Nephron progenitor cell (in vitro differentiated cells): ENCODE measurements around the gene ASNSD1.
"Not testable (repeated sequence)": the region's sequence is repeated elsewhere in the genome, so short reads cannot be mapped to it uniquely, and the experiment has no call there.

Experiments
- DNase-seq: peaks from one replicate; pipeline ENCODE4 v3.0.0; 2021
- H3K27ac Mint-ChIP-seq: 2 replicates; pipeline ENCODE4 v1.8.0; 2021; ENCODE audit warnings: mild to moderate bottlenecking, moderate library complexity, mixed read lengths
- H3K27me3 Mint-ChIP-seq: 2 replicates; pipeline ENCODE4 v1.8.0; 2021; ENCODE audit warnings: mild to moderate bottlenecking, low read depth, mixed read lengths; ENCODE audit not compliant: poor library complexity
- H3K36me3 Mint-ChIP-seq: 2 replicates; pipeline ENCODE4 v1.8.0; 2021; ENCODE audit warnings: low read depth, mixed read lengths
- H3K4me1 Mint-ChIP-seq: 2 replicates; pipeline ENCODE4 v1.8.0; 2021; ENCODE audit warnings: mixed read lengths
- H3K4me3 Mint-ChIP-seq: 2 replicates; pipeline ENCODE4 v1.8.0; 2021; ENCODE audit warnings: mild to moderate bottlenecking, moderate library complexity, mixed read lengths
- H3K9me3 Mint-ChIP-seq: 2 replicates; pipeline ENCODE4 v1.8.0; 2021; ENCODE audit warnings: mild to moderate bottlenecking, moderate library complexity, mixed read lengths
- CTCF ChIP-seq: fragments of 200-600 bp; sonication (generic); IDR thresholded peaks from 2 replicates; pipeline ENCODE4 v1.5.0; 2021; ENCODE audit warnings: antibody characterized with exemption

ASNSD1 gene

GRCh38 chr2:189659734-189660133 lies 1.5 kb upstream of the ASNSD1 start:
- H3K27ac Mint-ChIP-seq, result peak overlapping the region; percentile 44
- H3K4me1 Mint-ChIP-seq, result no peaks in the 10 kb centered on the region
- peak overlapping the region; percentile 15 for H3K4me3 Mint-ChIP-seq
- TF ChIP-seq CTCF, result no peak
- no peak for DNase-seq
- H3K36me3 Mint-ChIP-seq, result peaks cover 8% of the 10 kb centered on the region
- peaks cover under 1% of the 10 kb centered on the region for H3K9me3 Mint-ChIP-seq
- no peaks in the 10 kb centered on the region for H3K27me3 Mint-ChIP-seq

- TF ChIP-seq CTCF, result no peak
- H3K27me3 Mint-ChIP-seq, result no peaks in the 10 kb centered on the region
- peaks cover 13% of the 10 kb centered on the region for H3K36me3 Mint-ChIP-seq
- H3K9me3 Mint-ChIP-seq, result no peaks in the 10 kb centered on the region
- no peak overlapping the region for H3K4me3 Mint-ChIP-seq
- DNase-seq, result no peak
- no peak overlapping the region for H3K27ac Mint-ChIP-seq
- H3K4me1 Mint-ChIP-seq, result no peaks in the 10 kb centered on the region
Measured at GRCh38 chr2:189660803-189661147, 484 bp upstream of the ASNSD1 start.

- H3K36me3 Mint-ChIP-seq, result peaks cover 23% of the 10 kb centered on the region
- no peaks in the 10 kb centered on the region for H3K27me3 Mint-ChIP-seq
- DNase-seq, result no peak
- TF ChIP-seq CTCF, result no peak
- H3K4me3 Mint-ChIP-seq, result no peak overlapping the region
- no peaks in the 10 kb centered on the region for H3K4me1 Mint-ChIP-seq
- H3K27ac Mint-ChIP-seq, result no peak overlapping the region
- H3K9me3 Mint-ChIP-seq, result no peaks in the 10 kb centered on the region
Measured at GRCh38 chr2:189661957-189662321, 680 bp downstream of the ASNSD1 start.

- Mint-ChIP-seq H3K36me3 (peaks cover 31% of the 10 kb centered on the region), H3K27me3 (no peaks in the 10 kb centered on the region), H3K4me1 (no peaks in the 10 kb centered on the region), H3K9me3 (no peaks in the 10 kb centered on the region), H3K27ac (no peak overlapping the region), H3K4me3 (no peak overlapping the region)
- TF ChIP-seq CTCF, result no peak
- peak; percentile 25 for DNase-seq
Measured at GRCh38 chr2:189662669-189663226, 1.5 kb downstream of the ASNSD1 start.

GRCh38 chr2:189663319-189663718 lies 2.1 kb downstream of the ASNSD1 start:
- DNase-seq, H3K9me3 Mint-ChIP-seq, H3K27me3 Mint-ChIP-seq, H3K27ac Mint-ChIP-seq, H3K4me1 Mint-ChIP-seq: not testable (repeated sequence)
- H3K36me3 Mint-ChIP-seq, result peaks cover 34% of the 10 kb centered on the region
- H3K4me3 Mint-ChIP-seq, result peak overlapping the region; percentile 62

GRCh38 chr2:189669913-189670312 lies 8.7 kb downstream of the ASNSD1 start:
- no peaks in the 10 kb centered on the region for H3K9me3 Mint-ChIP-seq
- H3K4me1 Mint-ChIP-seq, result peaks cover 16% of the 10 kb centered on the region
- TF ChIP-seq CTCF, result no peak
- H3K4me3 Mint-ChIP-seq, result no peak overlapping the region
- peaks cover 61% of the 10 kb centered on the region for H3K36me3 Mint-ChIP-seq
- peaks cover 5% of the 10 kb centered on the region for H3K27me3 Mint-ChIP-seq
- DNase-seq, result no peak
- no peak overlapping the region for H3K27ac Mint-ChIP-seq
